Activated CD8-positive, alpha-beta memory T cell treated with anti-CD3 and anti-CD28 coated beads for 1 hour (primary cell): ENCODE results near the gene ARFGAP2.

ENCODE experiments used
- DNase-seq, 2 donors: peaks; one replicate each; pipeline ENCODE4 v3.0.0-alpha.2; 2020; ENCODE audit warnings: low read depth in 1 of 2; ENCODE audit errors: extremely low read depth in 1 of 2

Gene ARFGAP2

DNA sequence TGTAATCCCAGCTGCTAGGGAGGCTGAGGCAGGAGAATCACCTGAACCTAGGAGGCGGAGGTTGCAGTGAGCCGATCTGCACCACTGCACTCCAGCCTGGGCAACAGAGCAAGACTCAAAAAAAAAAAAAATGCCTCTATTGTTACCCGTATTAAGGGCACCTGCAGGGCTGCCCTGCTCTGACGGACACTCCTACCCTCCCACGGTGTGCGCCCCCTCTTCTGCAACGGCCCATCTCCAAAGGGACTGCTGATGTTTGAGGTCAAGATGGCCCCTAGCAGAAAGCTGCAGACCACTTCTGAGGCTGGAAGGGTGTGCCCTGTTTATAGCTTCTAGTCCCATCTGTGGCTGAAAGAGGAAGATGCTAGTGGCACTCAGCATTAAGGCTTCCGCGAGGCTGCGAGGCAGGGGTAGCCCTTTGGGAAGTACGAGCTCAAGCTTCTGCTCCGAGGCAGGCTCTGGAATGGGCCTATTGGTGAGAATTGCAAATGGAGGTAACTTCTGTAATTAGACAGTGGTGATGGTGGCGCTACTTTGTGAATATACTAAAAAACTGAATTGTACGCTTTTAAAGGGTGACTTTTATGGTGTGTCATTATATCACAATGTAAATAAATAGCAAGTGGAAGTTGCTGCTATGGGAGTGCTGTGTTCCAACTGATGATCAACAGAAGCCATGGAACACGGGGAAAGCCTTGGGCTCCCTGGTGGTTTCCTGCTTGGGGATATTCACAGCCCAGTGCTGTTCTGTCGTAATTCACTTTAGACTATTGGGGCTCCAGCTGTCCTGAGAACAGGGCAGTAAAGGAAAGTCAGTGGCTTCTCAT lies 24.3 kb downstream of the ARFGAP2 start:
- DNase-seq: no peak

DNA sequence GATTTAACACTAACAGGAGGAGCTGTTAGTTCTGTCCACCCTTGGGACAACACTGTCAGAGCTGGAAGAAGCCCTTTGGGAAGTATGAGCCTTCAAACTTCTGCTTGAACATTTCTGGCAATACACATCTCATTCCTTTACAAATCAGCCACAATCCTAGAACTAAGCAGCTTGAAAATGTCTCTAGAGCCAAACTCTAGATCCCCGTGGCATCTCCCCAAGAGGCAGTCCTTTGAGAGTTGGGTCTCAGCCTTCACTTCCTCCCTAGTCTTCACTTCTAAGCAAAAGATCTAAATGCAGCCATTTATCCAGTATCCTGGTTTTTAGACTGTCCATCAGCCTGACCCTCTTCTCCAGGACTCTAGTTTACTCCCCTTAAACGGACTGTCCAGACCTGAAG lies 26.9 kb downstream of the ARFGAP2 start:
- DNase-seq: no peak

DNA sequence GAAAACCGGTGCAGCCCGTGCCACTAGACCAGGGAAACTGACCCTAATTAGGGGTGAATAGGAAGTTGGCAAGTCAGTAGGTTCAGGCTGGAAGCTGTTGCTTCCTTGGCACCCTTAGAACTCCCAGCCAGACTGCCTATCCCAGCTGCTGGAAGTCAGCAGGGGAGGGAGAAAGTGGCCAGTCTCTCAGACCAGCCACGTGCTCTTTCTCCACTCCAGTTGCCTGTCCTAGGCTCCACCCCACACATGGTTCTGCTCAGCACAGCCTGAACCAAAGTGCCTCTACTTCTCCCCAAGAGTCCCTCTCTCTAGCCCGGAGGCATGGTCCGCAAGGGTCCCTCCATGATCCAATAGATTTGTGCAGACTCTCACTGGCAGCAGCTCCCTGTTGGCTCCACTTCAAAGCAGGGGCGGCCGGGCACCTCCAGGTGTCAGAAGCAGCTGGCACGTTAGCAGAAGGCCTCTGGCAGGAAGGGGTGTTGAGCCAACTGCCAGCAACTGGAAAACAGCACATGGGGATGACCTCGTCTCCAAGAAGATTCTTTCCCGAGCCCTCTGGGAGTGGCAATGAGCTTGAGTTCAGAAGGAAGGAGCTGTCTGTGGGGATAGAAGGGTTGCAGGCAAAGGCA lies 27.7 kb downstream of the ARFGAP2 start:
- no peak for DNase-seq

DNA sequence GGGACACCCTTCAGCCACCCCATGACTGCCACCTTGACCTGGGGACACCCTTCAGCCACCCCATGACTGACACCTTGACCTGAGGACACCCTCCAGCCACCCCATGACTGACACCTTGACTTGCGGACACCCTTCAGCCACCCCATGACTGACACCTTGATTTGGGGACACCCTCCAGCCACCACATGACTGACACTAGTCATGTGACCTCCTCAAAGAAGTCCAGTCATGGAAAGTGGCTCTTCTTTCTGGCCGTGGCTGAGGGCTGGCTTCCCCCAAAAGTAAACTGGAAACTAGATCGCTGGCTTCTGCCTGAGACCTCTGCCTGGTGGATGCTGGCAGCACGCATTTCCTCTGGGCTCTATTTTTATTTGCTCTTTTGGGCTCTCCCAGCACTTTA lies 28.4 kb downstream of the ARFGAP2 start:
- no peak for DNase-seq

DNA sequence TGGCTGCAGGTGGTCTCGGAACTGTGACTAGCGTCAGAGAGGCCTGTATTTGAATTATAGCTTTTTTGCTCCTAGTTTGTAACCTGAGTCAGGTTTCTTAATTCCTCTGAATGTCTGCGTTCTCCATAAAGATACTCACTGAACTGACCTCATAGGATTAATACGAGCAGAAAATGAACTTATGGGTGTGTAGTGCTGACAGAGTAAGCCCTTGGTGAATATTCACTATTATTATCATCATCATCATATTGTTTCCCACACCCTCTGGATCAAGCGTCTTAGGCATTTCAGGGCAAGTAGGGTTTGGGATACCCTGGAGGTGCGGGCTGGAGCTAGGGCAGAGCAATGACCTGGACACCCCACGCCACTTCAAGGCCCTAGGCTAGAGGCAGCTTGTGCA lies 29.0 kb downstream of the ARFGAP2 start:
- DNase-seq: no peak

DNA sequence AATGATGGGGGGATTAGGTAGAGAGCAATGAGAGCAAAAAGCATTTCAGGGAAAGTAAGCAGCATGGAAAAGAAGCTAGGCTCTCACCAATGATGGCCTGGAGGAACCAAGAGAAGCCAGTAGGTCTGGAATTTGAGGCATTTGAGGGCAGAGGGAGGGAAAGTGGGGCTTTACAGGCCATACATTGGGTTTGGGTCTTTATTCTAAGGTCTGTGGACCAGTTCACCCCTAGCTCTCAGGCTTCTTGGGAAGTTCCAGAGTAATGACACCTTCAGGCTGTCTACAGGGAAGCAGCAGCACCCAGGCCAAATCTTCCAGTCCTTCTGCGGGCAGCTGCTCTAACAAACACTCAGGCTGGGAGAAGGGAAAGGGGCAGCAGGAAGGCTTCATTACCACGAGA lies 29.4 kb downstream of the ARFGAP2 start:
- no peak for DNase-seq

DNA sequence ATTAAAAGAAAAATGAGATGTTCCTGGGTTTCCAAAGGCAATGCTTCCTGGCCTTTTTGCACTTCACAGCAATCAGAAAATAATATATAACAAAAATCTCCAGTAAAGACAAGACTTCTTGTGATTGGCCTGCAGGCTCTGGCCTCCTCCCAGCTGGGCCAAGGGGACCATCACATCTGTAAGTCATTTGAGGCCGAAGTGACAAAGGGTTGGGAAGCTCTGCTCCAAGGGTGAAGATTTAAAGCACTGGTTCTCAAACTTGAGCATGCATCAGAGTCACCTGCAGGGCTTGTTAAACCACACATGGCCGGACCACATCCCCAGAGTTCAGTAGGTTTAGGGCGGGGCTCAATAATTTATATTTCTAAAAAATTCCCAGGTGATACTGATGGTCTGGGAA lies 32.1 kb downstream of the ARFGAP2 start:
- no peak for DNase-seq

DNA sequence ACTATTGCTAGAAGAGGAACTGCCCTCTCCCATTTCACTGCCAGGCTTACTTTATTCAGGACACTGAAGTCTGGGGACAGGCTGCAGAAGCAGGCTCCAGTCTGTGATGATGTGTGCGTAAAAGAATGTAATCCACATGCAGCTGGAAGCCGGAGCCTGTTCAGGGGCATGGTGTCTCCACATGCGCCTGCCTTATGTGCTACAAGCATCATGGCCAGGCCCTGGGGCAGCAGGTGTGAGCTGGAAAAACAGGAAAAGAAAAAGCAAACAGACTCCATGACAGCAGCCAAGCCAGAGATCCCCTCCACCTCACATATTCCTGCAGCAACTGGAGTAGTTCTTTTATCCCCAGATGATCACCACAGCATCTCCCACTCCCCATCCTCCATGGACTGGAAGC lies 33.4 kb downstream of the ARFGAP2 start:
- DNase-seq: no peak

DNA sequence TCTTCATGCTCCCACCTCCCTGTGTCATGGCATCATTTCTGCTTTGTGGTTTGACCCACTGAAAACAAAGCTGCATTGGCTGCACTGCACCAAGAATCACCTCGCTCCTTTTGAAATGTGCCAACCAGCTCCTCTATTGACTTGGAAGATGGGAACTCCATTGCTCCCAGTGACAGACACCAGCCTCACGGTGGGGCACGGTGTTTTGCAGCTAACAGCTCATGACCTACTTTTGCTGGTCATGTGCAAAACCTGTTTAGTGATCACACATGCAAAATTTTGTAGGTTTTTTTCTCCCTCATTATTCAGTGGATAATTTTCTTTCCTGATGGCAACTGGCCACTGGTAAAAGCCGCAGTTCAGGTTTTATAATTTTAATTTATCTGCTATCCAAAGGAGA lies 36.8 kb downstream of the ARFGAP2 start:
- no peak for DNase-seq

DNA sequence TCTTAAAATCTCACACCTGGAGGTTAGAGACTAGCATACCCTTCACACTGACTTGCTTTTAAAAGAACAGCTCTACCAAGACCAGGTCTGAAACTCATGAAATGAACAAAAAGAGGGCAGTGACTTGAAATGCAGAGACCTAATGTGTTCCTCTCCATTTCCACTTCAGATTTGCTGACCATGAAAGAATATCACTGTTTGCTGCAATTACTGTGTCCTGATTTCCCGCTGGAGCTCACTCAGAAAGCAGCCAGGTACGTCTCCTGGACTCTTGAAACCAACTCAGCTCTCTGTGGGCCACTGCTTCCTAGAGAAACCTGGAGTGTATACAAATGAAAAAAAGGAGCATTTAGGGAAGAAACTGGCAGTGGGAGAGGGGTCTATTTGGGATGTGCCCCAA lies 39.2 kb downstream of the ARFGAP2 start:
- DNase-seq: no peak

DNA sequence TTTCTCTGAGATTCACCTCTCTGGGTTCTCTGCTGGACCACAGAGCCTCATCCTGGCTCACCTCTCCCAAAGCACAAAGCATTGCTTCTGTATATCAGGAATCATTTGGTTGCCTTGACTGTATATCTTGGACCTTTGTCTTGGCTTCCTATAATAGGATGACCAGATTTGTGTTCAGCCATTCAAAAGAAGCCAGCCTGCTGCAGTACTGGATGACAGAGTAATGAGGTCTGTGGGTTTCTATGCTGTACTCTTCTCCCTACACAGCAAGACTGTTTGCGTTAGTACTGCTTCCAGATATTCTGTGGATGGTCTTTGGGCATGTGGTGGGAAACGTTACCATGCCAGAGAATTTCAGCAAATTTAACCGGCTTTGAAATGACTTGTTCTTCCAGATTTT lies 39.8 kb downstream of the ARFGAP2 start:
- no peak for DNase-seq

DNA sequence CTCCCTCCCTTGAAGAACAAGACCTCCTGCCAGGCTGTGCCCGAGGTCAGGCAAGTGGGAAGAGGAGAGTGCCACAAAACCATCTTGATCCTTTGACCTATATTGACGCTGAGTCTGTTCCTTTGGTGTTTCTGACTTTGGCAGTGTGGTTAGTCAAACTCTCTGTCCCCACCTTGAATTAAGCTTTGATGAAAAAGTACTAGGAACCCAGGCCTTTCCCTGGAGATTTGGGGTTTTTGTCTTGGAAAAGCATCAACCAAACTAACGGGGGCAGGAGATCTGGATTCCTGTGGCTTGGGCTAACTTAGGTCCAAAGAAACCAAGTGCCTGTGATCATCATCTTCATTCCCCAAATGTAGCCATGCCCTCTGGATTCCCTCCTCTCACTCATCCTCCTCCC lies 40.4 kb downstream of the ARFGAP2 start:
- DNase-seq: no peak

DNA sequence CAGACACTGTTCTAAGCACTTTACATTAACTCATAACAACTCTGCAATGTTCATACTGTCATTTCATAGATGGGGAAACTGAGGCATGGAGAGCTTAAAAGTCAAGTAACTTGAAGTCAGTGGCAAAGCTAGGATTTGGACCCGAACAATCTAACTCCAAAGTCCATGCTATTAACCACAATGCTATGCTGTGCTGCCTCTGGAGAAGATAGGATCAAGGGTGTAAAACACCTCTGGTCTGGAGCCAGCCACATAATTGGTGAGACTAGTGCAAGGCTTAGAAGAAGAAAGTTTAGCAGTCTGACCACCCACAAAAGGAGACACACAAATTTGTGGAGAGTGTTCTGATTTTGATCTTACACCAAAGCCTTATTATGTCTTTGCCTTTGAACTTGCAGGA lies 43.7 kb downstream of the ARFGAP2 start:
- no peak for DNase-seq

DNA sequence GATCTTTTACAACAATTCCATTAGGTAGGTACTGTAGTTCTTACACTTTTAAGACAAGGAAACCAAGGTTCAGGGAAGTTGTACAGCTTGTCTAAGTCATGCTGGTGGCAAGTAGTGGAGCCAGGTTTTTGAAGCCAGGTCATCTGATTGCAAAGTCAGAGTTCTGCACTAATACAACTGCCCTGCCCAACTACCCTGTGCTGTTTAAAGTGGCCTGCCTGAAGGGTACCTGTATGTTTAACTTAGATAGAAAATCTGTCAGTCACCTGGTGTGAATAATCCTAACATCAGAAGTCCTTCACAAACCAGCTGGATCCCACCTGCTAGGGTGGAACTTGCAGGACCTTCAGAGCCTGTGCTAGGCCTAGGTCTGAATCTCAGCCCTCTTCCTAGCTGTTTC lies 44.2 kb downstream of the ARFGAP2 start:
- DNase-seq: no peak

DNA sequence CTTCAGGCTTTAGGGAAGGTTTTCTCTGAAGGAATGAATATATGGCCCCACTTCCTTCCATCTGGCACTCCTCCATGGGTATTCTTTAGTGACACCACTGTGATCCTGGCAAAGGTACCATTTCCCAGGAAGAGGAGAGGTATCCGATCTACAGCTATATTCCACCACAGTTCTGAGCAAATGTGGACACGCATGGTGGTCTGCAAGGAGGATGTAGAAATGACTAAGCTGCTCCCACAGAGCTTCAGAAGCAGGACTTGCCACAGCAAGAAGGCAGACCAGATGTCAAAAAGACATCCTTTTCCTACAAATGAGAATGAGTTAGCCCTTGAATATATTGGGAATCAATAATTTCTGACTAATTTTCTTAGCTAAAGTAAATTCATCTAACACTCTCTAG lies 45.5 kb downstream of the ARFGAP2 start:
- no peak for DNase-seq

DNA sequence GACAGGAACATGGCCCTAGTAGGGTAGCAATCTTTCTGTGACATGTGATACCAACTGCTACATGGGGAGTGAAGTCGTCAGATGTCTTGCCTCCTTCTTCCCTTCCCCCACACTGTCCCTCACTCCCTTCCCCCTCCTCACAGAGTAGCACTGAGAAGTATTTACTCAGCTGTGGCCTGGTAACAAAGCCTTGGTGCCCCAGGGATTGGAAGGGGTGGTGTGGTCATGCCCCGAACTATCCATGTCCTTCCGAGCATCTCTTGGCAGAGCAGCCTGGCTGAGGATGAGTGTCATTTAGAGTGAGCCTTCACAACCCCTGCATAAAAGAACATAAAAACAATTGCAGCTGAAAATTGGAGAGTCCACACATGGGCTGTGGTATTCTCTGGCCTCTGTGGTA lies 46.1 kb downstream of the ARFGAP2 start:
- DNase-seq: no peak

DNA sequence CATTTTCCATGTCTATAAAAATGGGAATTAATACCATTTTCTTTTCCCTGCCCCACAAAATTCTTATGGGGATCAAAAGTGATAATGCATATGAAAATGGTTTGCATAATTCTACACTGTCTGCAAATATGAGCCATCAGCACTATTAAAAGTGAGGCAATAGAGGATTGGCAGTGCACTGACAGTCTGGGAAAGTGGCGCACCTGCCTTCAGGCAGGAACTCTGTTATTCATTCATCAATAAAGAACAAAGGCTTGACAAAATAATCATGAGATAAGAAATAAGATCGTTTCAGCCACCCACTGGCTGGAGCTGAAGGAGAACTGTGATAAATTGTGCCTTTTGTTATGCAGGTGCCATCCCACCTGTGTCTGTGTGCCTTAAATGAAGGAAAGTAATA lies 49.5 kb downstream of the ARFGAP2 start:
- no peak for DNase-seq

DNA sequence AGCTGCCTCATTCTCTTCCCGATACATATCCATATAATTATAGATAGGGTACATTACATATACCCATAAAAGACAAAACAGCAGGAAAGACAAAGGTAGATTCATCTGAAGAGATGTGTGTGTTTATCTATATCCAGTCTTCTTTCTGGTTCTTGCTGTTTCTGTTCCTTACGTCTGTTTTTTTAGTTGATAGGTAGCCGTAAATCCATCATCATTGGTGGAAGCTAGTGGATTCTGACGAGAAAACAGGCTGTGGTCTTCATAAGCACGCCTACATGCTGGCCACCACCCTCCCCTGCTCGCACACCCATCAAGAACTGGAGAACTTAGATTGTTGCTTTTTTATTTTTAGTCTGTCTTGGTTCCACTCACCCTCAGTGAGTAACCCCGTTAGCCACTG lies 51.6 kb downstream of the ARFGAP2 start:
- DNase-seq: no peak

DNA sequence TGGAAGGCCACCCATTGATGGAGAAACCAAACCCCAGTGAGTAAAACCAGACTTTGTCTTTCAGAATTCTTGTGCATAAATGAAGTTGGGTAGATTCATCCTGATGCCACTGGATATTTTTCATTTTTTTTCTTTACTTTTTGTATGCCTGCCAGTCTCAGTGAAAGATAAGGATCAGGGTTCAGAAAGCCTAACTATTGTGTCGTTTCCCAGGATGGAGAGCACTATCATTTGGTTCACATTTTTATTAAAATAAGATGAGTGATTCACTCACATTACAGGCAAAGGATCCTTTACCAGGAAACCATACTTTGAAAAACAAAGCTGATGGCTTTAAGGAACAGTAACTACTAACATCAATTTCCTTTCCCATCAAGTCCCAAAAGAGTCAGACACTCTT lies 52.0 kb downstream of the ARFGAP2 start:
- DNase-seq: no peak

DNA sequence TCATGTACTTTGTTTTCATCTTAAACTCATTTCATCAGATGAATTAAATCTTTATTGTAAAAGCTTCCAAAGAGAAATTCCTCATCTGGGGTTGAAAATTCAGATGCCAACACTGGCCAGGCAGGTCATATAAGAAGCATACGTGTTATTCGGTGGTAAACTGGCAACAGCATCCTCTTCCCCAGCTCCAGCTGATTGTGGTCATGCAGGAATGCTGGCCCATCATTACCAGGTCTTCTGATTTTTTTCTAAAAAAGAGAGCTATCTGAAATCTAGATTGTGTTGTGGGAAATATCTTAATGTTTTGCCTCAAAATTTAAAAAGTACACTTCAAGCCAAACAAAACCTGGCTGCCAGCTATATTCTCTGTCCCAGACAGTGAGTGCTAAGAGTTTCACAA lies 53.6 kb downstream of the ARFGAP2 start:
- DNase-seq: no peak

DNA sequence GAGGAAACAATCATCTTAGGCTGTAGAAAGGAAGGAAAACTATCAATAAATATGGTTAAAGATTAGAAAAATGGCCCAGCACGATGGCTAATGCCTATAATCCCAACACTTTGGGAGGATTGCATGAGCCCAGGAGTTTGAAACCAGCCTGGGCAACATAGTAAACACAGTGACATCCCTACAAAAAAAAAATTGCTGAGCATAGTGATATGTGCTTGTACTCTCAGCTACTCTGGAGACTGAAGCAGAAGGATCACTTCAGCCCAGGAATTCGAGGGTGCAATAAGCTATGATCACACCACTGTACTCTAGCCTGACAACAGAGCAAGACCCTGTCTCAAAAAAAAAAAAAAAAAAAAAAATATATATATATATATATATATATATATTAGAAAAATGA lies 54.9 kb downstream of the ARFGAP2 start:
- DNase-seq: no peak

DNA sequence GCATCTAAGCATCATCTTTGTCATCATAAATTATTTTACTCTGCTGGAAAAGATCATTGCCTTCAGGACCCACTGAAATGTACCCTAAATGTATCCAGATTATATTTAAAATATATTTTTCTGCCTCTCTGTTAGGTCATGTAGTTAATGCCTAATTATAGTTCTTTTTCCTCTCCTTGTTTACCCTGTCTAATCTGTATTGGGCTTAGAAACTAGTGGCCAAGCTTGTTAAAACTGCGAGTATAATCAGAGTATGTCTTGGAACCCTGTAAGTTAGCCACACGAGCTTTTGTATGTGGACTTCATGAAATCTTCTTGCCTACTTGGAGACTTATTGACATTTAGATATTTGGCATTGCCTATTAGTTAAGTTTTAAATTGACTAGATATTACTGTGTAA lies 55.6 kb downstream of the ARFGAP2 start:
- no peak for DNase-seq
